GM23248 (cell line): ENCODE data around the gene C7orf57.

Experiments
- EZH2 ChIP-seq: fragments of 200-600 bp; sonication (generic); IDR thresholded peaks from 2 replicates; pipeline ENCODE4 v1.6.1; 2018; ENCODE audit warnings: antibody characterized with exemption, mild to moderate bottlenecking; ENCODE audit not compliant: insufficient read depth, poor library complexity, severe bottlenecking
- EZH2phosphoT487 ChIP-seq: fragments of 200-600 bp; sonication (generic); IDR thresholded peaks from 2 replicates; pipeline ENCODE4 v1.6.1; 2018; ENCODE audit warnings: antibody characterized with exemption, moderate library complexity, mild to moderate bottlenecking, low read depth; ENCODE audit not compliant: insufficient read depth

DNA sequence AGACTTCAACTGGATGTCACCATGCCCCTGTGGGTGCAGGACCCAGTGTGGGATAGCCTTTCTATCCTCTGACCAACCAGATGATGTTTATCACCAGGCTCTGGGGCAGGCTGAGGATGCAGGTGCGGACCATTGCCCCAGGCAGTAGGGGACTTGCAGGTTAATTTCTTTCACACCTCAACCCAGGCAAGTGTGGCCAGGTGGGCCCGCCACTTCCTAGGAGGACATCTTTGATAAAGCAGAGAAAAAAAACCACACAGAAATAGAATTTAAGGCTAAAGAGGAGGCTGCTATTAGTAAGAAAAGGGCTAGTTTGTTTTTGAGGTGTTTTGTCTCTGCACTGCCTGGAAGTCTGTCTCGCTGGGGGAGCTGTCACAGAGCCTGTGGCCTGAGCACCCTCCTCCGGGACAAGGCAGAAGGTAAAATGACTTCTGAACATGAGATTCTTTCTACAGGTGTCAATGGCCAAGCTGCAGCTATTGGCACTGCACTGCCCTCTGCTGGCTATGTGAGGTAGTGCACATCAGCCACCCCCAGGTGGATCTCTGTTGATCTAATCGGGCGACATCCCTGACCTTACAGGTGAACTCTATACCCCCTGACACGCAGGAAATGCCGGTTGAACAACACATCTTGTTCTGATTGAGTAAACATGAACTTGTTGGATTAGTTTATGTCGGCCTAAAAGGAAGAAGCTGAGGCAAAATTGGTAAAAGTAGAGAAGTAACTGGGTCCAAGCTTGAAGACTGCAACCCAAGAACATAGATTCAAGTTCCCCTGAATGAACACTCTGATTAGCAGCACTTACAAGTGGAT lies 74.7 kb downstream of the C7orf57 start:
- TF ChIP-seq EZH2 (no peak), EZH2phosphoT487 (no peak)
